ENCODE measurements around the gene GATA6. TPM values are rescaled to one million over a fixed set of nuclear protein-coding genes. Genes with fewer than 3 reads are reported as not detected.

Gene GATA6
- total RNA-seq, 1 donor from 2014 or later = 26.6 TPM

DNA sequence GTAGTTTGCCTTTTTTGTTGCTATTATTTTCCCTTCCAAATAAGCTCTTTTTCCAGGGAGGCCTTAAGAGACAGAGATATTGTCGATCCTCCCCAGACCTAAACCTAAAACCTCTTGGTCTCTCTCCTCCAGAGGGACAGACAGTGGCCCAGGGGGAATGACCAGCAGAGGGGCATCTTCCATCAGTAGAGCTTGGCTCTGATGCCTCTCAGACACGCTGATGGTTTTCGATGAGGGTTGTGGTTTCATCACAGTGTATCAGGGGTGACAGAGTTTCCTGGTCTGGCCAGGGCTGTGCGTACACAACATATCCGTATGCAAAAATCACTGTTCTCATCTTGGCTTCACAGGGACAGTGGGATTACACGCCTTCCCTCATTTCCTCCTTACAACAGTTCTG, 68.6 kb downstream of the GATA6 start:
- DNase-seq (ENCODE audit: low spot score) = no peak

- DNase-seq (ENCODE audit: low spot score) = no peak
Observed at GRCh38 chr18:22238681-22239080, 69.3 kb downstream of the GATA6 start.

- no peak for DNase-seq (ENCODE audit: low spot score)
Observed at GRCh38 chr18:22241921-22242361, 72.6 kb downstream of the GATA6 start.

- no peak for DNase-seq (ENCODE audit: low spot score)
Observed at GRCh38 chr18:22243513-22243912, 74.1 kb downstream of the GATA6 start.

GRCh38 chr18:22250026-22250425, 80.6 kb downstream of the GATA6 start:
- DNase-seq (ENCODE audit: low spot score) = no peak

DNA sequence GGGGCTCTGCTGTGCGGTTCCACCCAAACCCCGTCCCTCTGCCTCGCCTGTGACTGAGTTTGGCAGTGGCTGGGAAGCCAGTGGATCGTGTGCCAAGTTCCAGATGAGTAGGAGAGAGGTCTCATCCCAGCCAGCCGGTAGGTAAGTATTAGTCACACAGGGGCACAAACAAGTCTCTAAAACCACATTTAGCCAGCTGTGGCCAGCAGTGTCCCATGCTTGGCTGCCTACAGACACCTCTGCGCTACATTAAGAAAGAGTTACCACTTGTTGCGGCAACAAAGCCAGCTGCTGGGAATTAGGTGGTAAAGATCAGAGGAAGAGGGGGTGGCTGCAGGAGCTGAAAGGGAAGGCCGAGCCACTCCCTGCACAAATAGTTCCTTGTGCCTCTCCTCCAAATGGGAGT, 81.2 kb downstream of the GATA6 start:
- DNase-seq (ENCODE audit: low spot score) = no peak

Other genes starting within 250 kb of the GATA6 start
- gene CTAGE1, start 248.3 kb downstream of the GATA6 start, total RNA-seq = not detected